Ovary (tissue), 9 donors: Measurements from ENCODE around the gene CHL1. TPM values are rescaled to one million over a fixed set of nuclear protein-coding genes. Genes with fewer than 3 reads are reported as not detected.
"Not testable (repeated sequence)": the region's sequence is repeated elsewhere in the genome, so short reads cannot be mapped to it uniquely, and the experiment has no call there.

ENCODE experiments used
- DNase-seq, 5 donors: peaks; one replicate each; pipeline ENCODE4 v3.0.0-alpha.2; 2019 to 2020
- H3K27ac ChIP-seq, 2 donors: fragments of 200-600 bp; one replicate each; pipeline versions ENCODE4 v1.5.1 to v1.8.0; 2019 to 2022
- H3K27me3 ChIP-seq: fragments of 200-600 bp; one replicate; pipeline ENCODE4 v1.8.0; 2022
- H3K36me3 ChIP-seq: fragments of 200-600 bp; sonication (generic); one replicate; pipeline ENCODE4 v1.5.1; 2019
- H3K4me1 ChIP-seq: one replicate; pipeline ENCODE4 v1.8.1; 2013; ENCODE audit warnings: mild to moderate bottlenecking, moderate library complexity; ENCODE audit not compliant: insufficient read depth
- H3K4me3 ChIP-seq: fragments of 200-600 bp; sonication (generic); one replicate; pipeline ENCODE4 v1.5.1; 2017
- H3K9me3 ChIP-seq, 2 donors: fragments of 200-600 bp in 1 of 2; sonication (generic) in 1 of 2; one replicate each; pipeline versions ENCODE4 v1.5.1 to v1.8.1; 2013 to 2019; ENCODE audit warnings: mild to moderate bottlenecking in 1 of 2, moderate library complexity in 1 of 2
- EP300 ChIP-seq: sonication (generic); formaldehyde crosslinking; IDR thresholded peaks from one replicate; pipeline ENCODE4 v1.6.1; 2017; ENCODE audit warnings: antibody characterized with exemption
- POLR2A ChIP-seq: fragments of 450-650 bp; IDR thresholded peaks from one replicate; pipeline ENCODE4 v1.6.1; 2017; ENCODE audit warnings: antibody characterized with exemption, mild to moderate bottlenecking, moderate library complexity
- whole genome bisulfite sequencing, 3 donors: extraction: QIAGEN DNeasy Blood & Tissue Kit in 1 of 3; methylation state at CpG; one replicate each; pipeline versions ENCODE4 v1.1.5 to v1.1.7; 2013 to 2017; 5-methylcytosine and 5-hydroxymethylcytosine counted together
- intact Hi-C, 4 donors: fragments of 100-400 bp; cut with DNase I; formaldehyde crosslinking; loops; one replicate each; pipeline versions ENCODE4 v1.11.0 to v1.15.1; 2022 to 2023
- polyA plus RNA-seq, 2 donors: library from polyadenylated mRNA; stranded (reverse); fragments of 200-250 nt in 1 of 2; fragments of 350-450 nt in 1 of 2; fragmentation: Illumina TruSeq in 1 of 2; extraction: RNeasy Lipid Tissue Mini Kit (QIAGEN cat#74804) in 1 of 2; gene quantifications; one replicate each; pipeline ENCODE4 v1.2.3, GENCODE V29; 2013 to 2014
- total RNA-seq, 7 donors: library from RNA; depleted of rRNA in 2 of 7; stranded (reverse); fragments of >200 nt in 2 of 7; fragmentation: NEBNext Ultra II Directional in 3 of 7; extraction: Animal tissue kit (Norgen Biotek cat#: 25700) in 3 of 7; gene quantifications; one replicate each; pipeline versions ENCODE4 v1.1.0 to v1.2.4, GENCODE V29; 2016 to 2023
- TF ChIP-seq, protein P1 (sequence below), 3 donors: fragments of 450-650 bp in 2 of 3; fragments of 200-600 bp in 1 of 3; IDR thresholded peaks; one replicate each; pipeline versions ENCODE4 v1.5.1 to v1.8.0; 2016 to 2022; ENCODE audit warnings: antibody characterized with exemption in 3 of 3, mild to moderate bottlenecking in 1 of 3
- donor health status: DM: no; HTN: no; CAD: no; lungs with moderate emphysema.
- donor health status: DM: no; HTN: no; CAD: no.
- donor health status: Bipolar disorder and iron deficiency.
- donor health status: DM: yes; HTN: yes; CAD: no.
- donor health status: DM: no; HTN: no; CAD: no.
- donor health status: DM: yes; HTN: yes; CAD: no.

The CHL1 gene
- total and polyA plus RNA-seq, 9 donors: 20.8 to 101 (median 35.7) TPM

DNA sequence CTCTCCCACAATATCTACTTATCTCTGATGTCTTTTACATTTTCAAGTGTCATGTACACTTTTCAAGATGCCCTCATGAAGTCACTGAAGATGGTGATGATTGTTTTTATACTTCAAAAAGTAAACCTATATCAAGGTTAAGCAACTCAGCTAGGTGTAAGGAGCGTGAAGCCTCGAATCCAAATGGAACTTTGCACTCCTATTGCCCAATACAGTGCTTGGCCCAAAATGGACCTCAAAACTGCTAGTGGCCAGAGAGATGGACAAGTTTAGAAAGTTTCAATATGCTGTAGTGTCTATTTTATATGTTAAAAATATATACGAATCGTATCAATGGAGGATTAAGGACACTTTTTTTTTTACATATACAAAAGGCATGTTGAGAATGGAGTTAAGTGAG is 167.7 kb downstream of the CHL1 start:
- Histone ChIP-seq H3K4me3 (no peak overlapping the region), H3K36me3 (no peaks in the 10 kb centered on the region), H3K27me3 (no peaks in the 10 kb centered on the region), H3K4me1 (no peaks in the 10 kb centered on the region), H3K27ac (no peak overlapping the region), H3K9me3 (no peaks in the 10 kb centered on the region)
- WGBS, 3 donors: 92 to 94% (median 93%) methylated on average over 4 of the region's 4 CpGs
- DNase-seq: no peak
- TF ChIP-seq EP300: no peak
- TF ChIP-seq, protein P1, sequence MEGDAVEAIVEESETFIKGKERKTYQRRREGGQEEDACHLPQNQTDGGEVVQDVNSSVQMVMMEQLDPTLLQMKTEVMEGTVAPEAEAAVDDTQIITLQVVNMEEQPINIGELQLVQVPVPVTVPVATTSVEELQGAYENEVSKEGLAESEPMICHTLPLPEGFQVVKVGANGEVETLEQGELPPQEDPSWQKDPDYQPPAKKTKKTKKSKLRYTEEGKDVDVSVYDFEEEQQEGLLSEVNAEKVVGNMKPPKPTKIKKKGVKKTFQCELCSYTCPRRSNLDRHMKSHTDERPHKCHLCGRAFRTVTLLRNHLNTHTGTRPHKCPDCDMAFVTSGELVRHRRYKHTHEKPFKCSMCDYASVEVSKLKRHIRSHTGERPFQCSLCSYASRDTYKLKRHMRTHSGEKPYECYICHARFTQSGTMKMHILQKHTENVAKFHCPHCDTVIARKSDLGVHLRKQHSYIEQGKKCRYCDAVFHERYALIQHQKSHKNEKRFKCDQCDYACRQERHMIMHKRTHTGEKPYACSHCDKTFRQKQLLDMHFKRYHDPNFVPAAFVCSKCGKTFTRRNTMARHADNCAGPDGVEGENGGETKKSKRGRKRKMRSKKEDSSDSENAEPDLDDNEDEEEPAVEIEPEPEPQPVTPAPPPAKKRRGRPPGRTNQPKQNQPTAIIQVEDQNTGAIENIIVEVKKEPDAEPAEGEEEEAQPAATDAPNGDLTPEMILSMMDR (IDR thresholded peaks at IDR 0.05): no peak
- TF ChIP-seq POLR2A: no peak
- intact Hi-C loops: no loop called here

DNA sequence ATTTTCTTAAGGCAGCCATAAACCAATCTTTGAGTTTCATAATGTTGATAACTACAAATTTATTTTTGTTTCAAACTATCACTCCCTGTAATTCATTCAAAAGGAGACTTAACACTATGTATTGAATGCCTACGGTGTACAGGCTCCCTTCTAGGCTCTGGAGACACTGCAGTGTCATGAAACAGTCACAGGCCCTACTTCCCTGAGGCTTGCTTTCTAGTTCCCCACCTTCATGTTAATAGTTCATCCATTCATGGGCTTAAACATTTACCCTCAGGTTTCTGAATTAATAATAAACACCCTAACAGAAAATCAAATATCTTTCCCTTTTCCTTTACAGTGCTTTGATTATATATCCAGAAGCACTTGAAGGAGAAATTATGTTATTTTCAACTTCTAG is 168.7 kb downstream of the CHL1 start:
- WGBS, 3 donors: 50 to 56% (median 53%) methylated on average over 1 of the region's 1 CpG
- no peak for TF ChIP-seq POLR2A
- TF ChIP-seq, protein P1 (IDR thresholded peaks at IDR 0.05): no peak
- TF ChIP-seq EP300: no peak
- intact Hi-C loops: no loop called here
- no peak overlapping the region for H3K4me3 ChIP-seq
- H3K27me3 ChIP-seq: no peaks in the 10 kb centered on the region
- H3K27ac ChIP-seq: no peak overlapping the region
- DNase-seq: no peak
- H3K4me1 ChIP-seq: no peaks in the 10 kb centered on the region
- no peaks in the 10 kb centered on the region for H3K36me3 ChIP-seq
- H3K9me3 ChIP-seq: no peaks in the 10 kb centered on the region

- H3K9me3 ChIP-seq, H3K4me1 ChIP-seq, H3K27ac ChIP-seq, DNase-seq, H3K4me3 ChIP-seq, H3K27me3 ChIP-seq, H3K36me3 ChIP-seq, intact Hi-C loops: not testable (repeated sequence)
- WGBS, 3 donors: 92 to 95% (median 94%) methylated on average over 7 of the region's 7 CpGs
Measured at GRCh38 chr3:366253-366652, 169.7 kb downstream of the CHL1 start.

DNA sequence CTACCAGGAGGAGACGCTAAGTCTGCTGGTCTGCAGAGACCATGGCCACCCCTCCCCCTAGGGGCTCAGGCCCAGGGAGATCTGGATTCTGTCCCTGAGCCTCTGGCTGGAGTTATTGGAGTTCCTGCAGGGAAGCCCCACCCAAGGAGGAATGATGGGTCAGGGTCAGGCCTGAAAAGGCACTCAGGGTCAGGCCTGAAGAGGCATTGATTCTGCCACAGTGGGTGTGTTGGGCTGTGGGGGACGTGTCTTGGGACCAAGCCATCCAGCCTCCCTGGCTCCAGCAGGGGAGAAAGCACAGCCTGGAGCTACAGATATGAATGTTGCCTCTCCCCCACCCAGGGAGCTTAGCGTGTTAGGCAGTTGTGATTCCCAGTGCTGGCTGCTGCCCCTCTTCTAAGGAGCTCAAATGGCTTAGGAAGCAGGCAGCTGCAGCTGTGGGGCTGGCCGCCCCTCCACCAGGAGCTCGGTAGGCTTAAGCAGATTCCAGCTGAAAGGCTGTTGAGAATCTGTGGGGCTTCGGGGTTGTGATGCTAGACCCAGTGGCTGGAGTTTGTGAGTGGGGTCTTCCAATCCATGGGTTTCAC is 176.7 kb downstream of the CHL1 start:
- peak in 3 of 5 donors; percentile 30 to 59 (median 49) for DNase-seq
- intact Hi-C loops: no loop called here
- Histone ChIP-seq H3K36me3 (no peaks in the 10 kb centered on the region), H3K4me3 (no peak overlapping the region), H3K27me3 (no peaks in the 10 kb centered on the region), H3K27ac (no peak overlapping the region), H3K9me3 (no peaks in the 10 kb centered on the region), H3K4me1 (peaks cover 7% of the 10 kb centered on the region)
- WGBS, 3 donors: 37 to 45% (median 38%) methylated on average over 6 of the region's 6 CpGs
- no peak for TF ChIP-seq EP300
- TF ChIP-seq, protein P1 (IDR thresholded peaks at IDR 0.05): no peak

DNA sequence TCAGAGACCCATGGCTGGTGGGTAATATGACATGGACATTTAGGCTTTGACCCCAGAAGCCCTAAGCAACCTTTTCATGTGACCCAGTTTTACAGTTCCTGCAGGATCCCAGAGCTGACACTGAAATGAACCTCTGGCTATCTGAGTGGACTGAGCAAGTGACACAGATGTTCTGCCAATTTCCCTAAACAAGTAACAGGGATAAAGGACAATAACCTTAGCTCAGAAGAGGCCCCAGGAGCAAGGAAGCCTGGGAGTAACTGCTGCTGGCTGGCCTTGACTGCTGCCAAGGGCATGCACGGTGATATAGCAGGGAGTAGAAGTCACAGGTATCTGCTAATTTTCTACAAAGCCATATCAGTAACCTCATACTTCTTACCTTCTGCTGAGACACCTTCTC is 177.9 kb downstream of the CHL1 start:
- no peak for TF ChIP-seq EP300
- TF ChIP-seq, protein P1 (IDR thresholded peaks at IDR 0.05): no peak
- TF ChIP-seq POLR2A: no peak
- Histone ChIP-seq H3K4me3 (no peak overlapping the region), H3K36me3 (no peaks in the 10 kb centered on the region), H3K27ac (no peak overlapping the region), H3K4me1 (peaks cover 7% of the 10 kb centered on the region), H3K9me3 (no peaks in the 10 kb centered on the region), H3K27me3 (no peaks in the 10 kb centered on the region)
- DNase-seq: no peak
- WGBS, 3 donors: 38 to 62% (median 61%) methylated on average over 1 of the region's 1 CpG
- intact Hi-C loops: no loop called here
